AG09309 (cell line): ENCODE measurements around the gene TBC1D22A.

ENCODE experiments used
- DNase-seq: peaks from one replicate; pipeline ENCODE4 v3.0.0-alpha.2; 2010; ENCODE audit warnings: low read depth
- H3K4me3 ChIP-seq: 2 replicates; pipeline ENCODE4 v1.5.1; 2011; ENCODE audit warnings: mild to moderate bottlenecking, low read depth, low read length, moderate library complexity; ENCODE audit not compliant: control insufficient read depth
- CTCF ChIP-seq: IDR thresholded peaks from 2 replicates; pipeline ENCODE4 v1.5.1; 2011; ENCODE audit warnings: mild to moderate bottlenecking, low read depth, low read length, inconsistent platforms; ENCODE audit not compliant: insufficient read depth, control insufficient read depth; ENCODE audit errors: missing control alignments

Gene TBC1D22A

GRCh38 chr22:47056361-47056760, 293.9 kb downstream of the TBC1D22A start:
- no peak for DNase-seq
- H3K4me3 ChIP-seq, result no peak overlapping the region
- no peak for TF ChIP-seq CTCF

DNA sequence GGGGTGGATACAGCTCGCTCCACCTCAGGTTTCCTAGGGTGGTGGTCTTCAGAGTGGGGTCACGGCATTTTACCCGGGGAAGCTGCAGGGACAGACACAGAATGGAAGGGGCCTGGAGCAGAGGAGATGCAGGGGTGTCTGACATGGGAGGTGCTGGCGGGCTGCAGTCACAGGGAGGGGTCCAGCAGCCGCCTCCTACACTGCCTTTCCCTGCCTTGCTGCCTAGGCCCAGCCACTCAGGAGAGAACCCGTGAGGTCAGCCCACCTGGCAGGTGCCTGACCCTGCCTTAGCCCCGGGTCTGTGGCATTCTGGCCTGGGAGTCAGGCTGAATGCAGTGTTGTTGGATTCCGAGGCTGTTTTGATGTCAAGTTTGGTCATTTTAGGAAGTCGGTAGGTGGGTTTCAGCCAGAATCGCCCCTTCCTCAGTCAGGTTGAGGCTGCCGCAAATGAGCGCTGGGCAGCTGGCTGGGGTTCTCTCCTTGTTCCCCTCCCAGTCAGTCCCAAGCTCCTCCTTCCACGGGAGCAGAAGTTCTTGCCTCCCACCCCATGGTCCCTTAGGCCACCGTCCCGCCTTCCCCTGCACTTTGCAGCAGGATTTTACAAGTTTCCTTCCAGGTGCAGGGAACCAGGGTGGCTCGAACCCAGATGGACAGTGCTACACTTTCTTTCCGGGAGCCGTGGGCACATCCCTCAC, 294.5 kb downstream of the TBC1D22A start:
- no peak overlapping the region for H3K4me3 ChIP-seq
- no peak for DNase-seq
- no peak for TF ChIP-seq CTCF

GRCh38 chr22:47057916-47058585, 295.6 kb downstream of the TBC1D22A start:
- no peak overlapping the region for H3K4me3 ChIP-seq

GRCh38 chr22:47059076-47059475, 296.6 kb downstream of the TBC1D22A start:
- DNase-seq, result no peak
- no peak for TF ChIP-seq CTCF
- no peak overlapping the region for H3K4me3 ChIP-seq

More at GRCh38 chr22:47057916-47058585, 295.6 kb downstream of the TBC1D22A start:
- no peak for TF ChIP-seq CTCF
- no peak for DNase-seq

DNA sequence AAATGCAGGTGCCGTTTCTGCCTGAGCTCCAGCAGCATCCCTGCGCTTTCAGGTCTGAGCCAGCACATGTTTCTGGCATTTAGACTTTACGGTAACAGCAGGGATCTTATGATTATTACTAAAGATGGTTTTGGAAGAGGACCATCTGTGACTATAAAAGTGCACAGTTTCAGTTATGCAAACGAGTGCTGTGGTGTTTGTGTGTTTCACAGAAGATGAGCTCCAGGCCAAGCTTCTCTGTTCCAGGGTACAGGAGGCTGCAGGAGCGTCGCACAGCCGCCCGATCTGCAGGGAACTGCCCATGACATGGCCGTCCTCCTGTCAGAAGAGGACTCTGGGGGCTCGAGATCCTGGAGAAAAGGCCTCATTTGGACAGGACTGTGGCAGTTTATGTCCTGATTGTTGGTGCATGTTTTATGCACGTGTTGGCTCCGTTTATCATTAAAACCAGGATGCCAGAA, 297.3 kb downstream of the TBC1D22A start:
- no peak for TF ChIP-seq CTCF

DNA sequence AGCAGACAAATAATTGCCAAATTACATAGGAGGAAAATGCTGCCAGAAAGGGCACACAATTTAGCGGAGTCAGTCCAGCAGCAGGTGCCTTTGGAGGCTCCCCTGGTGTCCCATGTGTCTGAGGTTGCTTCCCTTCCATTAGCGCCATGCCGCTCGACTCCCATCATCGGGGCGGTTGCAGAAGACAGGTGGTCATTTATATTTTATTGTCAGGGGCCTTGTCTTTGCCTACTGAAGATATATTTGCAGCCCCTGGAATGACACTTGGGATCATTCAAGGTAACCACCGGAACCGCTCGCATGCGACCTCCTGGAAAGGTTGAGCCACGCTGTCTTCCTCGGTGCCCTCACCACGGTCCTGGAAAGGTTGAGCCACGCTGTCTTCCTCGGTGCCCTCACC, 298.3 kb downstream of the TBC1D22A start:
- DNase-seq, result no peak
- TF ChIP-seq CTCF, result no peak
- no peak overlapping the region for H3K4me3 ChIP-seq

More for the DNA sequence above, 297.3 kb downstream of the TBC1D22A start:
- no peak overlapping the region for H3K4me3 ChIP-seq
- DNase-seq, result no peak

DNA sequence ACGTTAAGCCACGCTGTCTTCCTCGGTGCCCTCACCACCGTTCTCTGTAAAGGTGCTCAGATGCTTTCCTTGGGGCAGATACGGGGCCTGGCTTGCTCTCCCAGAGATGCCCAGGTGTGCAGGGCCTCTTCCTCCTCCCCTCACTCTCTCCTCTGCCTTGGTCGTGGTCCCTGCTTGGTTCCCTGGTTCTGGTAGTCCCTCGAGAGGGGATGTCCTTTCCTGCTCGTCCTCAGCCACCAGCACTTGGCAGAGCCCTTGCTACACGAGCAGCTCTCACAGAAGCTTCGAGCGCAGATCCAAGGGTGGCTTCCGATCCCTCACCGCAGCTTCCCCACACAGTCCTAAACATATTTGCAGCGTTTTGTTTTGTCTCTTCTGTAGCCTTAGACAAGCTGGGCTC, 298.8 kb downstream of the TBC1D22A start:
- no peak for DNase-seq
- no peak for TF ChIP-seq CTCF
- no peak overlapping the region for H3K4me3 ChIP-seq
